A549 treated with Hydrocortisone at 1 μM for 4 hours (cell line): ENCODE measurements around the gene NFE2L1. TPM values are rescaled to one million over a fixed set of nuclear protein-coding genes. Genes with fewer than 3 reads are reported as not detected.

Experiments used
- total RNA-seq: library from RNA; stranded (reverse); fragments of 200-300 nt; extraction: Qiagen RNA extraction; gene quantifications from 5 replicates; pipeline ENCODE4 v1.2.3, GENCODE V29; 2022

NFE2L1 gene, protein sequence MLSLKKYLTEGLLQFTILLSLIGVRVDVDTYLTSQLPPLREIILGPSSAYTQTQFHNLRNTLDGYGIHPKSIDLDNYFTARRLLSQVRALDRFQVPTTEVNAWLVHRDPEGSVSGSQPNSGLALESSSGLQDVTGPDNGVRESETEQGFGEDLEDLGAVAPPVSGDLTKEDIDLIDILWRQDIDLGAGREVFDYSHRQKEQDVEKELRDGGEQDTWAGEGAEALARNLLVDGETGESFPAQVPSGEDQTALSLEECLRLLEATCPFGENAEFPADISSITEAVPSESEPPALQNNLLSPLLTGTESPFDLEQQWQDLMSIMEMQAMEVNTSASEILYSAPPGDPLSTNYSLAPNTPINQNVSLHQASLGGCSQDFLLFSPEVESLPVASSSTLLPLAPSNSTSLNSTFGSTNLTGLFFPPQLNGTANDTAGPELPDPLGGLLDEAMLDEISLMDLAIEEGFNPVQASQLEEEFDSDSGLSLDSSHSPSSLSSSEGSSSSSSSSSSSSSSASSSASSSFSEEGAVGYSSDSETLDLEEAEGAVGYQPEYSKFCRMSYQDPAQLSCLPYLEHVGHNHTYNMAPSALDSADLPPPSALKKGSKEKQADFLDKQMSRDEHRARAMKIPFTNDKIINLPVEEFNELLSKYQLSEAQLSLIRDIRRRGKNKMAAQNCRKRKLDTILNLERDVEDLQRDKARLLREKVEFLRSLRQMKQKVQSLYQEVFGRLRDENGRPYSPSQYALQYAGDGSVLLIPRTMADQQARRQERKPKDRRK
- total RNA-seq = 104 to 139 TPM (median 123 TPM) in 5 replicates

DNA sequence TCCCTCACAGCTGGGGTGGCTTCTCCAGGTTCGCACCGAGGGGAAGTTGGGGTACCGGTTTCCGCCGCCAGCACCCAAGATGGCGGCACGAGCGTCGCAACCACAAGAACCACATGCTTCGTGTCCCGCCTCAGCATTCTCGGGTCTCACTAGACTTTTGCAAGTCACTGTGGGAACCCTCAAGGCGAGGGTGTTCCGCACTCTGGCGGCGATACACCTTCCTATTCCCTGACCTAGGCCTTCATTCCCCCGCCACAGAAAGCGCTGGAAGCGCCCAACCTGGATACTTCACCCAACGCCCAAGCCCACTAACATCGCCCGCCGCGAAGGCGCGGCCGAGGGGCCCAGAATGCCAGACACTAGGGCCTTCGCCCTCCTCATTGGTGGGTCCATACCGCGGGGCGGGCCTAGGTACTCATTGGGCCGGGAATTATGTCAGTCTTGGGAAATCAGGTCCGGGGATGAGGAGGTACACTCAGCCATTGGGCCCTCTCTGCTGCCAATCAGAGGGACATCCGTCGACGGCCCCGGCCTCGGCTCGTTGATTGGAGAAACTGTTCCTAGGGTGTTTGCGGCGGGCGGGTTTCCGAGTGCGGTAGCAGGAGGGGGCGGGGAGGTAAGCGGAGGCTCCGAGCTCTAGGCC, at the start of gene NFE2L1:
NFE2L1 (plus strand) TSS at position 619 of the 643 bp plus-strand sequence. CDS start 2,760 bp downstream, outside the sequence.

DNA sequence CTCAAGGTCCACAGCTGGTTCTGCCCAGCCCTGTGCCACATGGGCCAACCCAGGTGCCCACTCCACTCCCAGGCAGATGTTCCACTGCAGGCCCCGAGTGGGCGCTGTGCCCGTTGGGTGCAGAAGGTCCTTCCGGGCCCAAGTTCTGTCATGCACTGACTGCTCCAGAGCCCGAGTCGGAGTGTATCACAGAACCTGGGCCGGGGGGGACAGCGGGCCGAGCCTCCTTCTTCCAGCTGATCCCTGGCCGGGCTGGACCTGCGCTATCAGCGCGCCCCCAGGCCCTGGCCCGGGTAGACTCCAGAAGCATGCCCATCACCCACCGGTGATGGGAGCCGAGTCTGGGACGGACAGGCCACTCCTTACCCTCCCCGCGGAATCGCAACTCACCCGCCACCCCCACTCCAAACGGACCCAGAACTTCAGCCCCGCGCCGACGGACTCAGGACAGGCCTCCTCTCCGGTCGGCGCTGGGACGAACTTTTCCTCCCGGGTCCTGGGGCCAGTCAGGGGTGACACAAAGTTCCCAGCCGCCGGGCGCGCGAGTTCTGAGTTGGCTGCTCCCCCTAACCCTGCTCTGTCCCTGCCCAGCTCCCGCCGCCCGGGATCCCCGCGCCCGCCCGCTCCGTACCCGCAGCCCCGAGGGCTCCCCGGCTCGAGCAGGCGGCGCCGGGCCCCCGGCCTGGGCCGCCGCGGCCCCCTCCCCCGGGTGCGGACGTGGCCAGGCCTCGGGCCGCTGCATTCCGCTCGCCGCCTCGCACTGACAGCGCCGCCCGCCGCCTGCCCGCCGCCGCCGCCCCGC, 10.9 kb upstream of the NFE2L1 start, which contains the start of gene COPZ2:
COPZ2 (minus strand) TSS at position 762 of the 802 bp plus-strand sequence; CDS start at position 742, 20 bp downstream.

DNA sequence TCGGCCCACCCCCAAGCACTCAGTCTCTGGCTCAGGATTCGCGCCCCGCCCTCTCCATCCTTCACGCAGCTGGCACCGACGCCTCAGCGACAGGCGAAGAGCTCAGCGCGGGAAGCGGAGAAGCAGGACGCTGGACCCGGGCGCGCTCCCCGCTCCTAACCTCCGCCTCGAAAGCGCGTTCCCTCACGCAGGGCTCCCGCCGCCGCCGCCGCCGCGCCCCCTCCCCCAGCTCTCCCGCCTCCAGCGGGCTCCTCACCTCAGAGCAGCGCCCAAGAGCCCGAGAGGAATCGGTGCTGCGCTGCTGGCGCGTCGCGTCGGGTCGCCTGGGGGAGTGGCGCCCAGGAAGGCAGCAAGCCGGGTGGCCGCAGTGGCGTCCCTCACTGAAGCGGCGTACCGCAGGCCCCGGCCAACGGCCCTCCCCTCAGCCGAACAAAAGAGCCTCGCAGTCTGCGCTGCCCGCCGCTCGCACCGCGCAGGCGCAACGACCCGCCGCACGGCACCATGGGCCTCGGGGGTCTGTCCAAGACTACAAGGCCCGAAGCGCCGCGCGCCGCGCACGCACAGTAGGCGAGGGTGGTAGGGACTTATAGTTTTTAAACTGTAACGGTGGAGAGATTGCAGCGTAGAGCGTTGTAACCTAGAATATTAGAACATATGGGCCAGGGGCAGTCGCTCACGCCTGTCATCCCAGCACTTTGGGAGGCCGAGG, 53.0 kb downstream of the NFE2L1 start, which contains the start of gene CBX1:
CBX1 (minus strand) TSS at position 467 of the 709 bp plus-strand sequence. CDS start 24,474 bp downstream, outside the sequence.

DNA sequence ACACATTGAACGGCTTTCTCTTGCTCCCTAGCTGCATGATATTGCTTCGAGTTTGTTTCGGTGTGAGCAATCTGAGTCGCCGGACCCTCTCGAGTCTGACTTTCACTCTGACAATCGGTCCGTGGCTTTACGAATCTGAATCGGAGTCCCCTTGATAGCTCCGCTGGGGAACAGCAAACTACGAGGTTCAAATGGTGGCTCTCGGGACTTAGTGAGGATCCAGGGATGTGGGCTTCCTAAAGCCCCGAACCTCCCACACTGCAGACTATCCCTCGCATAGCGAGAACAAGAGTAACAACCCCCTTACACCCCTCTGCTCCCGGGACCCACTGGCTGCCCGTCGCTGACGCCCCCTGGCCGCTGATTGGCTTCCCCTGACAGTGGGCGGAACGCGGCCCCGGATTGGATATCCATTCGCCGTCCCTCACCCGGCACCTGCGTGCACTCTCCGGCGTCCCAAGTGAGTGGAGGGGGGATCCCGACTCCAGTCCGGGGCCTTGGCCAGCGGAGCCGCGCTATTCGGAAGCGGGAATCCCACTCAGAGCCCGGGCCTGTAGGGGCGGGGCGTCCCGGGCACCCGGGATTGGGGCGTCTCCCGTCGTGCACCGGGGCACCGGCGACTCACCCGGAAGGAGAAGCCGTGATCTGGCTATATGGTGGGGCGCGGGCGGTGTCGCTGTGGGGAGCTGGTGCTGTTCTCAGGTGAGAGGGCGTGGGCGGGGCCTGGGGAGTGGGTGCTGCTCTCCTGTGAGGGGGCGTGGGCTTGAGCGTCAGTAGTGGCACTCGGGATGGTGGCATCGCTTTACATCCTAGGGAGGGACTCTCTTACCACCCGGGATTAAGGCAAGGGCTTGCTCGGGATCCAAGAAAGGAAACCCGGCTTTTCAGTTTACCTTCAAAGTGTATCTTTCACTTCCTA, 59.2 kb downstream of the NFE2L1 start, which contains the start of gene SNX11:
SNX11 (plus strand) TSS at position 630 of the 919 bp plus-strand sequence. CDS start 4,278 bp downstream, outside the sequence.

Other genes starting within 250 kb of the NFE2L1 start
- gene OSBPL7, start 226.6 kb upstream of the NFE2L1 start, total RNA-seq = 12.4 to 17.9 TPM (median 14.5 TPM) in 5 replicates
- gene MRPL10, start 216.8 kb upstream of the NFE2L1 start, total RNA-seq = 86.9 to 110 TPM (median 90.7 TPM) in 5 replicates
- 3.1 to 3.9 TPM (median 3.3 TPM) in 5 replicates for gene LRRC46, start 216.7 kb upstream of the NFE2L1 start, total RNA-seq
- gene SCRN2, start 207.1 kb upstream of the NFE2L1 start, total RNA-seq = 33.2 to 38.0 TPM (median 37.0 TPM) in 5 replicates
- 5.2 to 5.9 TPM (median 5.3 TPM) in 5 replicates for gene SP6, start 197.2 kb upstream of the NFE2L1 start, total RNA-seq
- 17.5 to 19.2 TPM (median 17.6 TPM) in 5 replicates for gene SP2, start 152.1 kb upstream of the NFE2L1 start, total RNA-seq
- gene PNPO, start 106.8 kb upstream of the NFE2L1 start, total RNA-seq = 22.1 to 28.4 TPM (median 25.0 TPM) in 5 replicates
- 2.3 to 3.6 TPM (median 3.0 TPM) in 5 replicates for gene PRR15L, start 90.5 kb upstream of the NFE2L1 start, total RNA-seq
- gene CDK5RAP3, start 77.2 kb upstream of the NFE2L1 start, total RNA-seq = 104 to 117 TPM (median 114 TPM) in 5 replicates
- gene COPZ2, start 10.6 kb upstream of the NFE2L1 start, total RNA-seq = 11.4 to 20.3 TPM (median 18.1 TPM) in 5 replicates
- 75.8 to 116 TPM (median 77.1 TPM) in 5 replicates for gene CBX1, start 53.1 kb downstream of the NFE2L1 start, total RNA-seq
- gene SNX11, start 59.4 kb downstream of the NFE2L1 start, total RNA-seq = 26.9 to 31.3 TPM (median 28.8 TPM) in 5 replicates